GM12878 (cell line): Measurements from ENCODE around the gene CNTRL. TPM values are rescaled to one million over a fixed set of nuclear protein-coding genes. Genes with fewer than 3 reads are reported as not detected.

Experiments
- ATAC-seq: fragments of 200-7000 bp; cut with Tn5 transposase; 3 replicates; pipeline ENCODE4 v1.9.1; 2020; ENCODE audit warnings: mild to moderate bottlenecking, moderate library complexity
- BruUV-seq: library from RNA; stranded (reverse); fragments of 400-500 nt; replicated peaks from 2 replicates; lab custom pipeline; 2021; lab: Mats Ljungman, UMichigan
- CTCF ChIA-PET: fragments of 300-600 bp; sonication (Branson Sonifier 250); formaldehyde crosslinking; extraction: SDS; loops from one replicate; lab custom pipeline; 2021; ENCODE audit warnings: inconsistent platforms; lab: Yijun Ruan, JAX
- POLR2A ChIA-PET: fragments of 350-600 bp; formaldehyde crosslinking; extraction: SDS; loops from one replicate; lab custom pipeline; 2021; ENCODE audit warnings: inconsistent platforms; lab: Charles Lee
- RAD21 ChIA-PET: fragments of 300-600 bp; sonication (Branson Sonifier 250); formaldehyde crosslinking; loops from one replicate; lab custom pipeline; 2023; ENCODE audit warnings: antibody characterized with exemption; ENCODE audit not compliant: unreplicated experiment; lab: Charles Lee
- SMC1A ChIA-PET: fragments of 300-600 bp; sonication (Branson Sonifier 250); formaldehyde crosslinking; loops from one replicate; lab custom pipeline; 2023; ENCODE audit not compliant: unreplicated experiment, uncharacterized antibody; lab: Charles Lee
- DNase-seq: peaks from one replicate; pipeline ENCODE4 v3.0.0-alpha.2; 2011; ENCODE audit warnings: low read depth, low spot score
- FAIRE-seq: peaks from 3 replicates; lab custom pipeline; 2011; peaks lifted over from hg19 to GRCh38; lab: Jason Lieb, UNC
- H2AFZ ChIP-seq: 2 replicates; pipeline ENCODE4 v1.6.0; 2011; ENCODE audit warnings: low read depth, low read length, control low read depth; ENCODE audit not compliant: control insufficient read depth
- H3K27ac ChIP-seq: 2 replicates; pipeline ENCODE4 v1.5.1; 2011; ENCODE audit warnings: control low read depth; ENCODE audit not compliant: control insufficient read depth, insufficient read depth
- H3K27me3 ChIP-seq, 2 experiments: replicated peaks in 1 of 2; 2 replicates each; pipeline versions ENCODE4 v1.6.0 to v1.6.1; 2011; ENCODE audit warnings: low read length in 1 of 2; ENCODE audit not compliant: control insufficient read depth in 2 of 2, insufficient read depth in 2 of 2
- H3K36me3 ChIP-seq, 2 experiments: 2 replicates each; pipeline ENCODE4 v1.5.1; 2011; ENCODE audit warnings: low read length in 1 of 2; ENCODE audit not compliant: control insufficient read depth in 2 of 2, insufficient read depth in 2 of 2
- H3K4me1 ChIP-seq: 2 replicates; pipeline ENCODE4 v1.6.1; 2011; ENCODE audit warnings: mild to moderate bottlenecking, low read length, moderate library complexity, mixed read lengths; ENCODE audit not compliant: control insufficient read depth, insufficient read depth
- H3K4me2 ChIP-seq: 2 replicates; pipeline ENCODE4 v1.6.0; 2011; ENCODE audit warnings: control low read depth; ENCODE audit not compliant: control insufficient read depth, insufficient read depth
- H3K4me3 ChIP-seq: fragments of 200-600 bp; sonication (generic); 2 replicates; pipeline ENCODE4 v1.5.1; 2016
- H3K79me2 ChIP-seq: 2 replicates; pipeline ENCODE4 v1.6.0; 2011; ENCODE audit warnings: low read length; ENCODE audit not compliant: control insufficient read depth, insufficient read depth
- H3K9ac ChIP-seq: 2 replicates; pipeline ENCODE4 v1.8.0; 2011; ENCODE audit warnings: low read length, control low read depth, mixed read lengths; ENCODE audit not compliant: control insufficient read depth, insufficient read depth
- H3K9me3 ChIP-seq: replicated peaks from 3 replicates; pipeline ENCODE4 v1.5.1; 2011; ENCODE audit warnings: mild to moderate bottlenecking, low read length; ENCODE audit not compliant: control insufficient read depth, insufficient read depth
- H4K20me1 ChIP-seq: 2 replicates; pipeline ENCODE4 v1.6.0; 2011; ENCODE audit not compliant: control insufficient read depth, insufficient read depth
- CBX5 ChIP-seq: sonication (generic); IDR thresholded peaks from 2 replicates; pipeline ENCODE4 v1.6.1; 2016; ENCODE audit warnings: low read depth, moderate library complexity, mild to moderate bottlenecking, inconsistent platforms
- DPF2 ChIP-seq: fragments of 450-650 bp; IDR thresholded peaks from 2 replicates; pipeline ENCODE4 v1.6.1; 2017; ENCODE audit warnings: mild to moderate bottlenecking
- HDAC6 ChIP-seq: fragments of 200-600 bp; sonication (generic); IDR thresholded peaks from one replicate; pipeline ENCODE4 v1.8.0; 2017; ENCODE audit warnings: antibody characterized with exemption; ENCODE audit not compliant: unreplicated experiment
- MTA2 ChIP-seq: fragments of 450-650 bp; IDR thresholded peaks from 2 replicates; pipeline ENCODE4 v1.6.1; 2016; ENCODE audit warnings: low read depth, mild to moderate bottlenecking, moderate library complexity
- NFIC ChIP-seq: IDR thresholded peaks from 2 replicates; pipeline ENCODE4 v1.6.1; 2012; ENCODE audit warnings: low read depth, mild to moderate bottlenecking, inconsistent platforms, low read length, moderate library complexity
- NFXL1 ChIP-seq: fragments of 450-650 bp; IDR thresholded peaks from 2 replicates; pipeline ENCODE4 v1.6.1; 2017; ENCODE audit warnings: antibody characterized with exemption, mild to moderate bottlenecking, borderline replicate concordance
- WGBS: methylation state at CpG from one replicate; pipeline ENCODE4 v1.1.6; 2016; ENCODE audit warnings: low lambda C conversion rate; ENCODE audit not compliant: insufficient replicate concordance, insufficient coverage; ENCODE audit errors: missing lambda C conversion rate; 5-methylcytosine and 5-hydroxymethylcytosine counted together
- in situ Hi-C: fragments of 300-500 bp; cut with MboI; formaldehyde crosslinking; loops from 9 replicates; pipeline ENCODE4 v1.14.3; 2018; ENCODE audit warnings: mixed read lengths
- intact Hi-C: fragments of 100-400 bp; cut with micrococcal nuclease; formaldehyde crosslinking; loops from one replicate; pipeline ENCODE4 v1.14.2; 2022; ENCODE audit not compliant: unreplicated experiment
- polyA plus RNA-seq, 11 experiments: library from polyadenylated mRNA; depleted of rRNA in 4 of 11; unstranded in 6 of 11; stranded (reverse) in 5 of 11; fragments of >200 nt; fragmentation: Nextera tagmentation in 4 of 11; fragmentation: Illumina TruSeq in 1 of 11; extraction: Ambion mirVana in 4 of 11; extraction: Trizol in 1 of 11; gene quantifications; 1 replicate in 1 of 11; 2 replicates in 10 of 11; pipeline versions ENCODE4 v1.2.1 to v1.2.3, GENCODE V29; 2011 to 2016; ENCODE audit warnings: inconsistent platforms in 2 of 11, missing spikeins in 2 of 11, low read depth in 1 of 11
- total RNA-seq, 4 experiments: library from RNA; depleted of rRNA in 3 of 4; stranded (reverse); fragments of >200 nt in 3 of 4; fragmentation: Illumina TruSeq in 1 of 4; extraction: Trizol in 1 of 4; gene quantifications; 2 replicates each; pipeline versions ENCODE4 v1.2.1 to v1.2.3, GENCODE V29; 2013 to 2021
- TF ChIP-seq, protein P1 (sequence below): fragments of 450-650 bp; conservative IDR thresholded peaks from 2 replicates; pipeline ENCODE4 v1.6.1; 2017; ENCODE audit warnings: mild to moderate bottlenecking, moderate library complexity
- TF ChIP-seq, protein P2 (sequence below): fragments of 450-650 bp; IDR thresholded peaks from 2 replicates; pipeline ENCODE4 v1.6.1; 2016; ENCODE audit warnings: mild to moderate bottlenecking, moderate library complexity, borderline replicate concordance
- TF ChIP-seq, protein P3 (sequence below): fragments of 450-650 bp; IDR thresholded peaks from 2 replicates; pipeline ENCODE4 v1.6.1; 2016; ENCODE audit warnings: mild to moderate bottlenecking

CNTRL gene
- total and polyA plus RNA-seq, 10 of the 15 experiments (the other 5 are each of a cell fraction or from before 2014, with no cell fraction given), result 20.0 to 65.4 (median 38.8) TPM

- TF ChIP-seq, protein P1, sequence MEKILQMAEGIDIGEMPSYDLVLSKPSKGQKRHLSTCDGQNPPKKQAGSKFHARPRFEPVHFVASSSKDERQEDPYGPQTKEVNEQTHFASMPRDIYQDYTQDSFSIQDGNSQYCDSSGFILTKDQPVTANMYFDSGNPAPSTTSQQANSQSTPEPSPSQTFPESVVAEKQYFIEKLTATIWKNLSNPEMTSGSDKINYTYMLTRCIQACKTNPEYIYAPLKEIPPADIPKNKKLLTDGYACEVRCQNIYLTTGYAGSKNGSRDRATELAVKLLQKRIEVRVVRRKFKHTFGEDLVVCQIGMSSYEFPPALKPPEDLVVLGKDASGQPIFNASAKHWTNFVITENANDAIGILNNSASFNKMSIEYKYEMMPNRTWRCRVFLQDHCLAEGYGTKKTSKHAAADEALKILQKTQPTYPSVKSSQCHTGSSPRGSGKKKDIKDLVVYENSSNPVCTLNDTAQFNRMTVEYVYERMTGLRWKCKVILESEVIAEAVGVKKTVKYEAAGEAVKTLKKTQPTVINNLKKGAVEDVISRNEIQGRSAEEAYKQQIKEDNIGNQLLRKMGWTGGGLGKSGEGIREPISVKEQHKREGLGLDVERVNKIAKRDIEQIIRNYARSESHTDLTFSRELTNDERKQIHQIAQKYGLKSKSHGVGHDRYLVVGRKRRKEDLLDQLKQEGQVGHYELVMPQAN, result no peak
Observed at GRCh38 chr9:121057821-121058220, 16.9 kb upstream of the CNTRL start (continued).

DNA sequence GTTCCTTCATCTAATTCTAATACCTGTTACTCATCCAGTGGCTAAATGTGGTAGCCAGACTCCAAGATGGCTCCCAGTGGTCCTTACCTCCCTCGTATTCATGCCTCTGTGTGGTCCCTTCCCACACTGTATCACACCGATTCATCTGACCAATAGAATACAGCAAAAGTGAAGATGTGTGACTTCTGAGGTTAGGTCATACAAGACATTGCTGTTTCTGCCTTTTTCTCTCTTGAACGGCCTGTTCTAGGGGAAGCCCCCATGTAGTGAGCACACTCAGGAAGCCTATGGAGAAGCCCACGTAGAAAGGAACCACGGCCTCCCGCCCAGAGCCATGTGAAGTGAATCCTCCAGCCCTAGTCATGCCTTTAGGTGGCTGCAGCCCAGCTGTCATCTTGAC lies 15.2 kb upstream of the CNTRL start:
- Histone ChIP-seq H3K27me3 (no peaks in the 10 kb centered on the region), H3K4me3 (no peak overlapping the region), H4K20me1 (no peaks in the 10 kb centered on the region), H3K9ac (no peak overlapping the region), H3K4me1 (no peaks in the 10 kb centered on the region), H2AFZ (no peak overlapping the region), H3K27ac (no peak overlapping the region), H3K4me2 (no peak overlapping the region), H3K36me3 (no peaks in the 10 kb centered on the region), H3K79me2 (no peaks in the 10 kb centered on the region), H3K9me3 (no peaks in the 10 kb centered on the region)
- ChIA-PET SMC1A (interaction anchor here (0.8 to 5.7 kb wide), 31 partner anchors 9 to 320 kb away, joined by 3 to 73 read pairs (median 5); partner anchors contain the start of gene C5), POLR2A (interaction anchor here (1.1 kb wide), 1 partner anchor 168 kb away, joined by 4 read pairs; no protein-coding TSS in a partner anchor), RAD21 (interaction anchor here (0.7 to 2.9 kb wide), 16 partner anchors 11 to 310 kb away, joined by 3 to 45 read pairs (median 4); no protein-coding TSS in a partner anchor), CTCF (interaction anchor here (0.6 to 6.3 kb wide), 62 partner anchors 10 to 1040 kb away, joined by 3 to 115 read pairs (median 4); partner anchors contain the start of gene C5)
- in situ Hi-C loops (no loop called here), intact Hi-C loops (loop anchor here (5.0 kb wide), 1 partner anchor 67 kb away; no protein-coding TSS in a partner anchor)
- BruUV-seq, result no TSS peak
- ATAC-seq, result no peak
- WGBS, result 65% methylated on average over 6 of the region's 6 CpGs
- no peak for FAIRE-seq
- DNase-seq, result no peak
- TF ChIP-seq NFXL1, result no peak
- no peak for TF ChIP-seq NFIC
- TF ChIP-seq CBX5, result no peak
- TF ChIP-seq, protein P2, sequence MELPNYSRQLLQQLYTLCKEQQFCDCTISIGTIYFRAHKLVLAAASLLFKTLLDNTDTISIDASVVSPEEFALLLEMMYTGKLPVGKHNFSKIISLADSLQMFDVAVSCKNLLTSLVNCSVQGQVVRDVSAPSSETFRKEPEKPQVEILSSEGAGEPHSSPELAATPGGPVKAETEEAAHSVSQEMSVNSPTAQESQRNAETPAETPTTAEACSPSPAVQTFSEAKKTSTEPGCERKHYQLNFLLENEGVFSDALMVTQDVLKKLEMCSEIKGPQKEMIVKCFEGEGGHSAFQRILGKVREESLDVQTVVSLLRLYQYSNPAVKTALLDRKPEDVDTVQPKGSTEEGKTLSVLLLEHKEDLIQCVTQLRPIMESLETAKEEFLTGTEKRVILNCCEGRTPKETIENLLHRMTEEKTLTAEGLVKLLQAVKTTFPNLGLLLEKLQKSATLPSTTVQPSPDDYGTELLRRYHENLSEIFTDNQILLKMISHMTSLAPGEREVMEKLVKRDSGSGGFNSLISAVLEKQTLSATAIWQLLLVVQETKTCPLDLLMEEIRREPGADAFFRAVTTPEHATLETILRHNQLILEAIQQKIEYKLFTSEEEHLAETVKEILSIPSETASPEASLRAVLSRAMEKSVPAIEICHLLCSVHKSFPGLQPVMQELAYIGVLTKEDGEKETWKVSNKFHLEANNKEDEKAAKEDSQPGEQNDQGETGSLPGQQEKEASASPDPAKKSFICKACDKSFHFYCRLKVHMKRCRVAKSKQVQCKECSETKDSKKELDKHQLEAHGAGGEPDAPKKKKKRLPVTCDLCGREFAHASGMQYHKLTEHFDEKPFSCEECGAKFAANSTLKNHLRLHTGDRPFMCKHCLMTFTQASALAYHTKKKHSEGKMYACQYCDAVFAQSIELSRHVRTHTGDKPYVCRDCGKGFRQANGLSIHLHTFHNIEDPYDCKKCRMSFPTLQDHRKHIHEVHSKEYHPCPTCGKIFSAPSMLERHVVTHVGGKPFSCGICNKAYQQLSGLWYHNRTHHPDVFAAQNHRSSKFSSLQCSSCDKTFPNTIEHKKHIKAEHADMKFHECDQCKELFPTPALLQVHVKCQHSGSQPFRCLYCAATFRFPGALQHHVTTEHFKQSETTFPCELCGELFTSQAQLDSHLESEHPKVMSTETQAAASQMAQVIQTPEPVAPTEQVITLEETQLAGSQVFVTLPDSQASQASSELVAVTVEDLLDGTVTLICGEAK, result no peak
- TF ChIP-seq, protein P3, sequence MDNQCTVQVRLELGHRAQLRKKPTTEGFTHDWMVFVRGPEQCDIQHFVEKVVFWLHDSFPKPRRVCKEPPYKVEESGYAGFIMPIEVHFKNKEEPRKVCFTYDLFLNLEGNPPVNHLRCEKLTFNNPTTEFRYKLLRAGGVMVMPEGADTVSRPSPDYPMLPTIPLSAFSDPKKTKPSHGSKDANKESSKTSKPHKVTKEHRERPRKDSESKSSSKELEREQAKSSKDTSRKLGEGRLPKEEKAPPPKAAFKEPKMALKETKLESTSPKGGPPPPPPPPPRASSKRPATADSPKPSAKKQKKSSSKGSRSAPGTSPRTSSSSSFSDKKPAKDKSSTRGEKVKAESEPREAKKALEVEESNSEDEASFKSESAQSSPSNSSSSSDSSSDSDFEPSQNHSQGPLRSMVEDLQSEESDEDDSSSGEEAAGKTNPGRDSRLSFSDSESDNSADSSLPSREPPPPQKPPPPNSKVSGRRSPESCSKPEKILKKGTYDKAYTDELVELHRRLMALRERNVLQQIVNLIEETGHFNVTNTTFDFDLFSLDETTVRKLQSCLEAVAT, result no peak
- TF ChIP-seq MTA2, result no peak
- TF ChIP-seq HDAC6, result no peak
- TF ChIP-seq, protein P1, result no peak
- no peak for TF ChIP-seq DPF2
